Measurements from ENCODE around the gene MEGF11.

DNA sequence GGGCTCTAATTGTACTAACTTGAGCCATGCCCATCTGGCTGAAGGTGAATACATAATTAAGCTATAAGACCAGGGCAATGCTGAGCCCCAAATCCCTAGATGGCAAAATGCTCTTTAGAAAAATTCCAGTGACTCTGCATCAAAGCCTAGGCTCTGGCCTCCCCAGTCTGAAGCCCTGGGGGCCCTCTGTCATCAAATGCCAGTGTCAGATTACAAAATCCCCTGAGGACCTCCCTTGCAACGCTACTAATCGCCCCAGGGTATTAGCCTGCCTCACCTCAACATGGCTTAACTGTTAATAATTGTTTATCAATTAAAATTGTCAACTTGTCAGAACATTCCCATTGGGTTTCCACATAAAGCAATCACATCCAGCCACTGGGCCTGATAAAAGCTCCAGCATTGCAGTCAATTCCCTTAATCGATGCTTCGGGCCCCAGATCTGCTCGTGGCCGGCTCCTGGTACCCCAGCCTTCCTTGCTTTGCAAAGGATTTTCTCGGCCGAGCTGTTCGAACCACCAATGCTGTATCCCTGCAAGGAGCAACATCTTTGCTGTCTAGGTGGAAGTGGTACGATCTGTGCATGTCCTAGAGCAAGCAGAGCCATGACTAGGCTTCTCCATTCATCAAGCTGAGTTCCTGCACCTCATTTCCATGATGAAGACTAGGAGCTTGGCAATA is 151.7 kb downstream of the MEGF11 start:
- TF ChIP-seq EZH2 (IDR thresholded peaks at IDR 0.05) (no peak), FOXP2 (optimal IDR thresholded peaks at IDR 0.05; ENCODE audit: control extremely low read depth, extremely low read length, insufficient read depth) (no peak)
